Nephron (organoid): ENCODE measurements around the gene CALML3.

Experiments used
- H3K27ac Mint-ChIP-seq, 3 experiments: 2 replicates each; pipeline ENCODE4 v1.8.0; 2020; ENCODE audit warnings: mixed read lengths in 3 of 3, mild to moderate bottlenecking in 2 of 3, moderate library complexity in 1 of 3
- H3K27me3 Mint-ChIP-seq: 2 replicates; pipeline ENCODE4 v1.8.0; 2021; ENCODE audit warnings: low read depth, mild to moderate bottlenecking, moderate library complexity, mixed read lengths
- H3K36me3 Mint-ChIP-seq: 2 replicates; pipeline ENCODE4 v1.8.0; 2020; ENCODE audit warnings: low read depth, mixed read lengths
- H3K4me1 Mint-ChIP-seq: 2 replicates; pipeline ENCODE4 v1.8.0; 2020; ENCODE audit warnings: mixed read lengths
- H3K4me3 Mint-ChIP-seq, 3 experiments: 2 replicates each; pipeline ENCODE4 v1.8.0; 2020; ENCODE audit warnings: mild to moderate bottlenecking in 3 of 3, mixed read lengths in 3 of 3, moderate library complexity in 2 of 3
- H3K9me3 Mint-ChIP-seq: 2 replicates; pipeline ENCODE4 v1.8.0; 2020; ENCODE audit warnings: mixed read lengths
- TF ChIP-seq, protein P1 (sequence below), 3 experiments: fragments of 200-600 bp; sonication (generic); IDR thresholded peaks; one replicate each; pipeline ENCODE4 v1.5.0; 2021; ENCODE audit warnings: antibody characterized with exemption in 3 of 3; ENCODE audit not compliant: unreplicated experiment in 3 of 3

Gene CALML3

DNA sequence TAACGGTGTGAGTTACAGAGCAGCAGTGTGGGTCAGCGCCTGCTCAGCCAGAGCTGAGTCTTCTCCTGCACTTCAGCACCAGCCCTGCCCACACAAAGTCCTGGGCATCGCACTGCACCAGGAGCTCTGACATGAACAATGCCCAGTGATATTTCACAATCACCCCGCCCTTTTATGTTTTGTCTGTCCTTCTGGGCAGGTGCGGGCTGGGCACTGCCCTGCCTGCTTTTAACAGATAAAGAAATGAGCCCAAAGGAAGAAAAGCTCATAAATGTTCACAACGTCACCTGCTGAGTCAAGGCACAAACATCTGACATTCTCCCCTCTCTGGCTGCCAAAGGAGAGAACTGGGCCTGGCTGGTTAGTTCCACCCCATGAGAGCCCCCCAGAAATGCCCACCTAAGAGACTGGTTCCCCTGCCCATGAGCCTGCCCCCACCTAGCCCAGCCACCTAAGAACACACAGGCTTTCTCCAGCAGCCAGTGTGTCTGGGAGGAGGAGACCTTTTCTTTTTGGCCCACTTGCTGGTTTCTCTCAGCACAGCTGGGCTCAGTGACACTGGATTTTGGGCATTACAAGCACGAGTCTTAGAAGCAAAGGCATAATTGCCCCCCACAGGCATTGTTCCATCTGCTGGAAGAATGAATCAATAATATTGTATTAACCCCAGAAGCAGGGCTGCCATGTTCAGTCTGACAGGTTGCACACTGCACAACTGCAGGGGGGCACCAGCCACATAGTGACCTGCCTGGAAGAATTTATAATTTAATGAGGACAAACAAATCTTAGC, 22.3 kb downstream of the CALML3 start:
- TF ChIP-seq, protein P1, sequence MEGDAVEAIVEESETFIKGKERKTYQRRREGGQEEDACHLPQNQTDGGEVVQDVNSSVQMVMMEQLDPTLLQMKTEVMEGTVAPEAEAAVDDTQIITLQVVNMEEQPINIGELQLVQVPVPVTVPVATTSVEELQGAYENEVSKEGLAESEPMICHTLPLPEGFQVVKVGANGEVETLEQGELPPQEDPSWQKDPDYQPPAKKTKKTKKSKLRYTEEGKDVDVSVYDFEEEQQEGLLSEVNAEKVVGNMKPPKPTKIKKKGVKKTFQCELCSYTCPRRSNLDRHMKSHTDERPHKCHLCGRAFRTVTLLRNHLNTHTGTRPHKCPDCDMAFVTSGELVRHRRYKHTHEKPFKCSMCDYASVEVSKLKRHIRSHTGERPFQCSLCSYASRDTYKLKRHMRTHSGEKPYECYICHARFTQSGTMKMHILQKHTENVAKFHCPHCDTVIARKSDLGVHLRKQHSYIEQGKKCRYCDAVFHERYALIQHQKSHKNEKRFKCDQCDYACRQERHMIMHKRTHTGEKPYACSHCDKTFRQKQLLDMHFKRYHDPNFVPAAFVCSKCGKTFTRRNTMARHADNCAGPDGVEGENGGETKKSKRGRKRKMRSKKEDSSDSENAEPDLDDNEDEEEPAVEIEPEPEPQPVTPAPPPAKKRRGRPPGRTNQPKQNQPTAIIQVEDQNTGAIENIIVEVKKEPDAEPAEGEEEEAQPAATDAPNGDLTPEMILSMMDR (IDR thresholded peaks at IDR 0.05; ENCODE audit: unreplicated experiment in 3 of 3), result no peak
- Mint-ChIP-seq H3K36me3 (peaks cover 4% of the 10 kb centered on the region), H3K27me3 (no peaks in the 10 kb centered on the region), H3K4me3 (peak overlapping the region in 1 of 3 experiments; percentile 2), H3K27ac (no peak overlapping the region), H3K4me1 (peaks cover 11% of the 10 kb centered on the region), H3K9me3 (peaks cover 13% of the 10 kb centered on the region)

DNA sequence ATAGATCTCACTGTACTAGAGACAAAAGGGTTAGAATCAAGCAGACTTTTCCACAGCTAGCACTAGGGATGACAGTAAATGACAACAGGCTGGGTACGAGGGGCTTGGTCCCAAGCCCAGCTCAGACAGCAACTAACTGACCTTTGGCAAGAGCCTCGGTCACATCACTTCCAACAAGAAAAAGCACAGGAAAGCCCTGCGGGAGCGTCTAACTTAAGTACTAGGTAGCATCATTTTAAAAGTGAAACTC, 22.8 kb downstream of the CALML3 start:
- Mint-ChIP-seq H3K4me1 (peaks cover 15% of the 10 kb centered on the region), H3K27me3 (no peaks in the 10 kb centered on the region), H3K36me3 (peaks cover 3% of the 10 kb centered on the region), H3K4me3 (no peak overlapping the region), H3K27ac (no peak overlapping the region), H3K9me3 (peaks cover 13% of the 10 kb centered on the region)
- TF ChIP-seq, protein P1 (IDR thresholded peaks at IDR 0.05; ENCODE audit: unreplicated experiment in 3 of 3), result no peak

DNA sequence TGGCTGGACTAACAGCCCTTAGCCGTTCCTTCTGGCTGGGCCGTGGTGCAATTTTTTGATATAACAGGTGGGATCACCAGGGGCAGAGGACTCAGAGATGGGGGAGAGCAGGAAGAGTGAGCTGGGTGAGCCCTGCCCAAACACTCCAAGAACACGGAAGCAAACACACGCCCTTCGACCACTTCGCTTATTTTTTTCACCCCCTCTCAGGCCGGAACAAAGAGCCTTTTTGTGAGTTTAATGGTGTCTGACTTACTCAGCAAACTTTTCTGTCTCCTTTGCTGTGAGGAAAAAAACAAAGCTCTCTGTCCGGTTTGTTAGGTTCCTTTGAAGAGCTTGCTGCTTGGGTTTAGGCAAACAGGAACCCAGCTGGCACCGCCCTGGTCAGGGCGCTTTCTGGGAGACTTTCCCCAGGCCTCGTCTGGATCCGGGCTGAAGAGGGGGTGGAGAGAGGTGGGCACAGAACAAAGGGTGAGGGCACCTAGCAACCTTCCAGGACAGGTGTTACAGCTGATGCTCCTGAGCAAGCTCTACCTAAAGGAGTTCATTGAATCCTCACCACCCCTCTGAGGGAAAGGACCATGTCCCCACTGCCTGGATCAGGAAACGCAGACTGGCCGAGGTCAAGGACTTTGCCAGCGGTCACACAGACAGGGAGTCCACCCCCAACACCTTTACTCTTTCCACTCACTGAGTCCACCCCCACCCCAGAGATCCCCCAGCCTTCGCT, 23.3 kb downstream of the CALML3 start:
- no peak overlapping the region for H3K4me3 Mint-ChIP-seq
- peaks cover 20% of the 10 kb centered on the region for H3K4me1 Mint-ChIP-seq
- H3K9me3 Mint-ChIP-seq, result peaks cover 10% of the 10 kb centered on the region
- H3K27me3 Mint-ChIP-seq, result no peaks in the 10 kb centered on the region
- H3K36me3 Mint-ChIP-seq, result peaks cover 3% of the 10 kb centered on the region
- TF ChIP-seq, protein P1 (IDR thresholded peaks at IDR 0.05; ENCODE audit: unreplicated experiment in 3 of 3), result no peak
- H3K27ac Mint-ChIP-seq, result no peak overlapping the region

DNA sequence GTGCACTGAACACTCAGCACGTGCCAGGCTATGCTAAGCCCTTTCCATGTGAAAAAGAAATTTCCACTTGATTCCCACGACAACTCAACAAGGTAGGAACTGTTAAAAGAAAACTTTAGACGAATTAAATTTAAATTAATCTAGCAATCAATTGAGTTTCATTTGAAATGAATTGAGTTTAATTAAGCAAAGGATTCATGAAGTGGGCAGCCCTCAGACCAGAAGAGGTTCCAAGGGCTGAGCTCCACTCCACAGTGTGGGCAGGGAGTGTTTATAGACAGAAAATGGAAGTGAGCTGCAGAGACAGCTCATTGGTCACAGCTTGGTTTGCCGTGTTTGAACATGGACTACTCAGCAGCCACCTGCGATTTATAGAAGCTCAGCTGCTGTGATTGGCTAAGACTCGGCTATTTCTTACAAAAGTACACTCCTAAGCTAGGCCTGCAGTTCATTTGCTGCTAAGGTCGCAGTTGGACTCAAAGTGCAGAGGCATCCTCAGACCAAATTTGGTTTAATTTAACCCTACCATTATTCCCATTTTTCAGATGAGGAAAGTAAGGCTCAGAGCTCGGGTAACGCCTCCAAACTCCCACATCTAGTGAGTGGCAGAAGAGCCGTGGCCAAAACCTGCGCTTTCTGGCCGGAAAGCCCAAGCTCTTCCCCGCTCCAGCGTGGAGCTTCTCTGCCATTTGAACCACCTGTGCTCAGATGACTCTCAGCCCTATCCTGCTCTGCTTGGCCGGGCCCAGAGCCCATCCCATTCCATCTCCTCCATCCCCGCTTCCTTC, 24.9 kb downstream of the CALML3 start:
- Mint-ChIP-seq H3K27me3 (no peaks in the 10 kb centered on the region), H3K9me3 (peaks cover 4% of the 10 kb centered on the region), H3K4me3 (no peak overlapping the region), H3K27ac (no peak overlapping the region), H3K4me1 (peaks cover 27% of the 10 kb centered on the region), H3K36me3 (no peaks in the 10 kb centered on the region)
- TF ChIP-seq, protein P1 (IDR thresholded peaks at IDR 0.05; ENCODE audit: unreplicated experiment in 3 of 3), result no peak

DNA sequence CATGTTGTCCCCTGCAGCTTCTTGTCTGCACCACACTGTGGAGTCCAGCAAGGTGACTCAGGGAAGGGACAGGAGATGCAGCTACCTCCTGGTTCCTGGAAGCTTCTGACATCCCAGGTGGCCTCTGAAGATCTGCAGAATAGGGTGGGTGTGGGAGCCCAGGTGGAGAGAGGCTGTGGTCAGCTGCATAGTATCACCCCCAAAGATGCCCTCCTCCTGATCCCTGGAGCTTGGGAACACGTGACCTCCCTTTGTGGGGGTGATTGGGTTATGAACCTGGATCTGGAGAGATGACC, 25.4 kb downstream of the CALML3 start:
- TF ChIP-seq, protein P1 (IDR thresholded peaks at IDR 0.05; ENCODE audit: unreplicated experiment in 3 of 3), result no peak
- Mint-ChIP-seq H3K27ac (peak overlapping the region; percentile 36 to 75 (median 53)), H3K27me3 (no peaks in the 10 kb centered on the region), H3K36me3 (no peaks in the 10 kb centered on the region), H3K4me3 (no peak overlapping the region), H3K4me1 (peaks cover 29% of the 10 kb centered on the region), H3K9me3 (peaks cover 2% of the 10 kb centered on the region)
